ENCODE results near the gene IGFLR1.

Gene IGFLR1

GRCh38 chr19:35755550-35756376 lies 13.5 kb upstream of the IGFLR1 start:
- peak in 1 of 2 donors; percentile 50 for DNase-seq (ENCODE audit: low read depth in 2 of 2)

GRCh38 chr19:35755131-35755549 lies 12.9 kb upstream of the IGFLR1 start:
- DNase-seq (ENCODE audit: low read depth in 2 of 2), result no peak

GRCh38 chr19:35754370-35755130 lies 12.3 kb upstream of the IGFLR1 start:
- DNase-seq (ENCODE audit: low read depth in 2 of 2), result no peak

- no peak for DNase-seq (ENCODE audit: low read depth in 2 of 2)
Observed at GRCh38 chr19:35753634-35754369, 11.6 kb upstream of the IGFLR1 start.

GRCh38 chr19:35752746-35753350 lies 10.6 kb upstream of the IGFLR1 start:
- no peak for DNase-seq (ENCODE audit: low read depth in 2 of 2)

GRCh38 chr19:35751839-35752745 lies 9.8 kb upstream of the IGFLR1 start:
- no peak for DNase-seq (ENCODE audit: low read depth in 2 of 2)

GRCh38 chr19:35750167-35750566 lies 7.9 kb upstream of the IGFLR1 start:
- DNase-seq (ENCODE audit: low read depth in 2 of 2), result no peak

- peak; percentile 96 to 99 for DNase-seq (ENCODE audit: low read depth in 2 of 2)
Observed at GRCh38 chr19:35748106-35749020, 6.1 kb upstream of the IGFLR1 start, which contains the start of gene LIN37. TSS of gene LIN37 (plus strand) at chr19:35748576. CDS start at chr19:35748725, 149 bp downstream.

- no peak for DNase-seq (ENCODE audit: low read depth in 2 of 2)
Observed at GRCh38 chr19:35746531-35746930, 4.3 kb upstream of the IGFLR1 start.

GRCh38 chr19:35746087-35746462 lies 3.8 kb upstream of the IGFLR1 start:
- no peak for DNase-seq (ENCODE audit: low read depth in 2 of 2)

- DNase-seq (ENCODE audit: low read depth in 2 of 2), result peak; percentile 95 to 96
Observed at GRCh38 chr19:35745328-35746086, 3.3 kb upstream of the IGFLR1 start, which contains the start of the genes PSENEN and U2AF1L4. TSS of gene PSENEN (plus strand) at chr19:35745651. CDS start at chr19:35745931, 280 bp downstream. TSS of gene U2AF1L4 (minus strand) at chr19:35745418. CDS start at chr19:35745391, 27 bp downstream.

GRCh38 chr19:35744430-35745327 lies 2.4 kb upstream of the IGFLR1 start:
- DNase-seq (ENCODE audit: low read depth in 2 of 2), result peak; percentile 85 to 87

- no peak for DNase-seq (ENCODE audit: low read depth in 2 of 2)
Observed at GRCh38 chr19:35743640-35744429, 1.6 kb upstream of the IGFLR1 start.

- DNase-seq (ENCODE audit: low read depth in 2 of 2), result no peak
Observed at GRCh38 chr19:35741203-35741515, 1.1 kb downstream of the IGFLR1 start.

GRCh38 chr19:35740423-35741202 lies 1.6 kb downstream of the IGFLR1 start:
- DNase-seq (ENCODE audit: low read depth in 2 of 2), result peak; percentile 86 to 93

- no peak for DNase-seq (ENCODE audit: low read depth in 2 of 2)
Observed at GRCh38 chr19:35740108-35740422, 2.2 kb downstream of the IGFLR1 start.
